ENCODE measurements around the gene KCNJ12. TPM values are rescaled to one million over a fixed set of nuclear protein-coding genes. Genes with fewer than 3 reads are reported as not detected.

KCNJ12 gene
- total RNA-seq, 1 experiment from 2014 or later = 2.3 TPM

DNA sequence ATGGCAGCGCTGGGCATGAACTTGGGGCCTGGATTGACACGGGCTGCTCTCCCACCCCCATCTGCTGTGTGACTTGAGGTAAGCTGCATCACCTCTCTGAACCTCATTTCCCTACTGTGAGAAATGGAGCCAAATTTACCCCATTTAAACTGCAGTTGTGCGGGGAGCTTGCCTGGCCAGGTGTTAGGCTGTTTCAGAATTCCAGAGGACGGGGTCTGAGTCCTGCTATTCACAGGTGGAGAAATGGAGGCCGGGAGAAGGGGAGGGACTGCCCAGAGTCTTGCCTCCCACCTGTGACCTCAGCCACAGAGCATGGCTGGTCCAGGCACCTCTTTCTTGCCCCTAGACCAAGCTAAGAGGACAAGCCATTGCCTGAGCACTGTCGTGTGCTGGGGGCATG, 12.8 kb downstream of the KCNJ12 start:
- no peak overlapping the region for H3K4me3 Mint-ChIP-seq
- no peaks in the 10 kb centered on the region for H3K9me3 Mint-ChIP-seq
- H3K27ac Mint-ChIP-seq = no peak overlapping the region
- TF ChIP-seq SOX15 (CRISPR knock-in tag; IDR thresholded peaks at IDR 0.05) = no peak
- TF ChIP-seq, protein P1, sequence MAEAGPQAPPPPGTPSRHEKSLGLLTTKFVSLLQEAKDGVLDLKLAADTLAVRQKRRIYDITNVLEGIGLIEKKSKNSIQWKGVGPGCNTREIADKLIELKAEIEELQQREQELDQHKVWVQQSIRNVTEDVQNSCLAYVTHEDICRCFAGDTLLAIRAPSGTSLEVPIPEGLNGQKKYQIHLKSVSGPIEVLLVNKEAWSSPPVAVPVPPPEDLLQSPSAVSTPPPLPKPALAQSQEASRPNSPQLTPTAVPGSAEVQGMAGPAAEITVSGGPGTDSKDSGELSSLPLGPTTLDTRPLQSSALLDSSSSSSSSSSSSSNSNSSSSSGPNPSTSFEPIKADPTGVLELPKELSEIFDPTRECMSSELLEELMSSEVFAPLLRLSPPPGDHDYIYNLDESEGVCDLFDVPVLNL (CRISPR knock-in tag; IDR thresholded peaks at IDR 0.05; ENCODE audit: borderline replicate concordance, low read depth) = no peak
- no peak for TF ChIP-seq SP1 (CRISPR knock-in tag; conservative IDR thresholded peaks at IDR 0.05)
- TF ChIP-seq, protein P2, sequence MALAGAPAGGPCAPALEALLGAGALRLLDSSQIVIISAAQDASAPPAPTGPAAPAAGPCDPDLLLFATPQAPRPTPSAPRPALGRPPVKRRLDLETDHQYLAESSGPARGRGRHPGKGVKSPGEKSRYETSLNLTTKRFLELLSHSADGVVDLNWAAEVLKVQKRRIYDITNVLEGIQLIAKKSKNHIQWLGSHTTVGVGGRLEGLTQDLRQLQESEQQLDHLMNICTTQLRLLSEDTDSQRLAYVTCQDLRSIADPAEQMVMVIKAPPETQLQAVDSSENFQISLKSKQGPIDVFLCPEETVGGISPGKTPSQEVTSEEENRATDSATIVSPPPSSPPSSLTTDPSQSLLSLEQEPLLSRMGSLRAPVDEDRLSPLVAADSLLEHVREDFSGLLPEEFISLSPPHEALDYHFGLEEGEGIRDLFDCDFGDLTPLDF (CRISPR knock-in tag; IDR thresholded peaks at IDR 0.05) = no peak
- TF ChIP-seq, protein P3, sequence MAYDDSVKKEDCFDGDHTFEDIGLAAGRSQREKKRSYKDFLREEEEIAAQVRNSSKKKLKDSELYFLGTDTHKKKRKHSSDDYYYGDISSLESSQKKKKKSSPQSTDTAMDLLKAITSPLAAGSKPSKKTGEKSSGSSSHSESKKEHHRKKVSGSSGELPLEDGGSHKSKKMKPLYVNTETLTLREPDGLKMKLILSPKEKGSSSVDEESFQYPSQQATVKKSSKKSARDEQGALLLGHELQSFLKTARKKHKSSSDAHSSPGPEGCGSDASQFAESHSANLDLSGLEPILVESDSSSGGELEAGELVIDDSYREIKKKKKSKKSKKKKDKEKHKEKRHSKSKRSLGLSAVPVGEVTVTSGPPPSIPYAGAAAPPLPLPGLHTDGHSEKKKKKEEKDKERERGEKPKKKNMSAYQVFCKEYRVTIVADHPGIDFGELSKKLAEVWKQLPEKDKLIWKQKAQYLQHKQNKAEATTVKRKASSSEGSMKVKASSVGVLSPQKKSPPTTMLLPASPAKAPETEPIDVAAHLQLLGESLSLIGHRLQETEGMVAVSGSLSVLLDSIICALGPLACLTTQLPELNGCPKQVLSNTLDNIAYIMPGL (CRISPR knock-in tag; IDR thresholded peaks at IDR 0.05) = no peak
- POLR2A ChIA-PET = interaction anchor here (0.6 to 1.4 kb wide), 2 partner anchors 14 to 30 kb away, joined by 3 read pairs; no protein-coding TSS in a partner anchor
- DNase-seq (ENCODE audit: low spot score) (no peak), ATAC-seq (no peak; the same call in 1 of the 2 replicates)
- H3K4me1 Mint-ChIP-seq = no peaks in the 10 kb centered on the region
- no peaks in the 10 kb centered on the region for H3K36me3 Mint-ChIP-seq
- CTCF ChIA-PET = interaction anchor here (0.7 to 1.1 kb wide), 2 partner anchors 10 to 122 kb away, joined by 3 to 4 read pairs; no protein-coding TSS in a partner anchor
- H3K27me3 Mint-ChIP-seq (ENCODE audit: low read depth) = no peaks in the 10 kb centered on the region

DNA sequence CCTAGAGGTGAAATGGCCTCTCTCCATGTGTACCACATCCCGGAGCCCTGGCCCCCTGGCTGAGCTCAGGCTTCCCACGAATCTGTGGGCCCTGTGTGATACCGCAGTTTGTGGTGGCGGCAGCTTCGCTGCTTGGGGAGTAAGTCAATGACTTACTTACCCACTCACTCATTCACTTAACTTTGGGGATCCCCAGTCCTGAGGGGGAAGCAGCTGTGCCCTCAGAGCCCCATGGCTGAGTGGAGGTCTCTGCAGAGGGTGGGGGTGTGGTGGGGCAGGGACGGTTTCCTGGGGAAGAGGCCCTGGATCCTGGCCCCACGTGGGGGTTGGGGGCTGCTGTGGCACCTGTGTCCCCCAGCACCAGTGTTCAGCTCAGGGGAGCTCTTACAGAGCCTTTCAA, 13.2 kb downstream of the KCNJ12 start:
- Mint-ChIP-seq H3K4me1 (no peaks in the 10 kb centered on the region), H3K4me3 (no peak overlapping the region), H3K9me3 (no peaks in the 10 kb centered on the region), H3K27ac (no peak overlapping the region), H3K36me3 (no peaks in the 10 kb centered on the region), H3K27me3 (ENCODE audit: low read depth) (no peaks in the 10 kb centered on the region)
- DNase-seq (ENCODE audit: low spot score) (no peak), ATAC-seq (no peak)
- CTCF ChIA-PET = interaction anchor here (0.7 to 1.1 kb wide), 2 partner anchors 10 to 122 kb away, joined by 3 to 4 read pairs; no protein-coding TSS in a partner anchor
- POLR2A ChIA-PET = interaction anchor here (0.6 to 1.4 kb wide), 2 partner anchors 14 to 31 kb away, joined by 3 read pairs; no protein-coding TSS in a partner anchor
- no peak for TF ChIP-seq SOX15 (CRISPR knock-in tag; IDR thresholded peaks at IDR 0.05)
- TF ChIP-seq SMAD4 (CRISPR knock-in tag; IDR thresholded peaks at IDR 0.05) = no peak
- TF ChIP-seq, protein P1 (CRISPR knock-in tag; IDR thresholded peaks at IDR 0.05; ENCODE audit: borderline replicate concordance, low read depth) = no peak
- no peak for TF ChIP-seq ZNF317 (CRISPR knock-in tag; IDR thresholded peaks at IDR 0.05; ENCODE audit: borderline replicate concordance, low read depth)
- TF ChIP-seq, protein P4, sequence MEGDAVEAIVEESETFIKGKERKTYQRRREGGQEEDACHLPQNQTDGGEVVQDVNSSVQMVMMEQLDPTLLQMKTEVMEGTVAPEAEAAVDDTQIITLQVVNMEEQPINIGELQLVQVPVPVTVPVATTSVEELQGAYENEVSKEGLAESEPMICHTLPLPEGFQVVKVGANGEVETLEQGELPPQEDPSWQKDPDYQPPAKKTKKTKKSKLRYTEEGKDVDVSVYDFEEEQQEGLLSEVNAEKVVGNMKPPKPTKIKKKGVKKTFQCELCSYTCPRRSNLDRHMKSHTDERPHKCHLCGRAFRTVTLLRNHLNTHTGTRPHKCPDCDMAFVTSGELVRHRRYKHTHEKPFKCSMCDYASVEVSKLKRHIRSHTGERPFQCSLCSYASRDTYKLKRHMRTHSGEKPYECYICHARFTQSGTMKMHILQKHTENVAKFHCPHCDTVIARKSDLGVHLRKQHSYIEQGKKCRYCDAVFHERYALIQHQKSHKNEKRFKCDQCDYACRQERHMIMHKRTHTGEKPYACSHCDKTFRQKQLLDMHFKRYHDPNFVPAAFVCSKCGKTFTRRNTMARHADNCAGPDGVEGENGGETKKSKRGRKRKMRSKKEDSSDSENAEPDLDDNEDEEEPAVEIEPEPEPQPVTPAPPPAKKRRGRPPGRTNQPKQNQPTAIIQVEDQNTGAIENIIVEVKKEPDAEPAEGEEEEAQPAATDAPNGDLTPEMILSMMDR (IDR thresholded peaks at IDR 0.05) = no peak
- TF ChIP-seq TP53 (CRISPR knock-in tag; IDR thresholded peaks at IDR 0.05) = no peak
- TF ChIP-seq, protein P5, sequence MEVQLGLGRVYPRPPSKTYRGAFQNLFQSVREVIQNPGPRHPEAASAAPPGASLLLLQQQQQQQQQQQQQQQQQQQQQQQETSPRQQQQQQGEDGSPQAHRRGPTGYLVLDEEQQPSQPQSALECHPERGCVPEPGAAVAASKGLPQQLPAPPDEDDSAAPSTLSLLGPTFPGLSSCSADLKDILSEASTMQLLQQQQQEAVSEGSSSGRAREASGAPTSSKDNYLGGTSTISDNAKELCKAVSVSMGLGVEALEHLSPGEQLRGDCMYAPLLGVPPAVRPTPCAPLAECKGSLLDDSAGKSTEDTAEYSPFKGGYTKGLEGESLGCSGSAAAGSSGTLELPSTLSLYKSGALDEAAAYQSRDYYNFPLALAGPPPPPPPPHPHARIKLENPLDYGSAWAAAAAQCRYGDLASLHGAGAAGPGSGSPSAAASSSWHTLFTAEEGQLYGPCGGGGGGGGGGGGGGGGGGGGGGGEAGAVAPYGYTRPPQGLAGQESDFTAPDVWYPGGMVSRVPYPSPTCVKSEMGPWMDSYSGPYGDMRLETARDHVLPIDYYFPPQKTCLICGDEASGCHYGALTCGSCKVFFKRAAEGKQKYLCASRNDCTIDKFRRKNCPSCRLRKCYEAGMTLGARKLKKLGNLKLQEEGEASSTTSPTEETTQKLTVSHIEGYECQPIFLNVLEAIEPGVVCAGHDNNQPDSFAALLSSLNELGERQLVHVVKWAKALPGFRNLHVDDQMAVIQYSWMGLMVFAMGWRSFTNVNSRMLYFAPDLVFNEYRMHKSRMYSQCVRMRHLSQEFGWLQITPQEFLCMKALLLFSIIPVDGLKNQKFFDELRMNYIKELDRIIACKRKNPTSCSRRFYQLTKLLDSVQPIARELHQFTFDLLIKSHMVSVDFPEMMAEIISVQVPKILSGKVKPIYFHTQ (CRISPR knock-in tag; IDR thresholded peaks at IDR 0.05) = no peak
- TF ChIP-seq NR3C1 (CRISPR knock-in tag; conservative IDR thresholded peaks at IDR 0.05; ENCODE audit: low read depth) = no peak
- TF ChIP-seq FOXP1 (CRISPR knock-in tag; IDR thresholded peaks at IDR 0.05; ENCODE audit: borderline replicate concordance) = no peak
- TF ChIP-seq HMGA2 (CRISPR knock-in tag; IDR thresholded peaks at IDR 0.05) = no peak
- TF ChIP-seq ETV6 (CRISPR knock-in tag; IDR thresholded peaks at IDR 0.05) = no peak
- TF ChIP-seq, protein P6, sequence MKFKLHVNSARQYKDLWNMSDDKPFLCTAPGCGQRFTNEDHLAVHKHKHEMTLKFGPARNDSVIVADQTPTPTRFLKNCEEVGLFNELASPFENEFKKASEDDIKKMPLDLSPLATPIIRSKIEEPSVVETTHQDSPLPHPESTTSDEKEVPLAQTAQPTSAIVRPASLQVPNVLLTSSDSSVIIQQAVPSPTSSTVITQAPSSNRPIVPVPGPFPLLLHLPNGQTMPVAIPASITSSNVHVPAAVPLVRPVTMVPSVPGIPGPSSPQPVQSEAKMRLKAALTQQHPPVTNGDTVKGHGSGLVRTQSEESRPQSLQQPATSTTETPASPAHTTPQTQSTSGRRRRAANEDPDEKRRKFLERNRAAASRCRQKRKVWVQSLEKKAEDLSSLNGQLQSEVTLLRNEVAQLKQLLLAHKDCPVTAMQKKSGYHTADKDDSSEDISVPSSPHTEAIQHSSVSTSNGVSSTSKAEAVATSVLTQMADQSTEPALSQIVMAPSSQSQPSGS (CRISPR knock-in tag; IDR thresholded peaks at IDR 0.05; ENCODE audit: borderline replicate concordance, low read depth) = no peak
- TF ChIP-seq, protein P7, sequence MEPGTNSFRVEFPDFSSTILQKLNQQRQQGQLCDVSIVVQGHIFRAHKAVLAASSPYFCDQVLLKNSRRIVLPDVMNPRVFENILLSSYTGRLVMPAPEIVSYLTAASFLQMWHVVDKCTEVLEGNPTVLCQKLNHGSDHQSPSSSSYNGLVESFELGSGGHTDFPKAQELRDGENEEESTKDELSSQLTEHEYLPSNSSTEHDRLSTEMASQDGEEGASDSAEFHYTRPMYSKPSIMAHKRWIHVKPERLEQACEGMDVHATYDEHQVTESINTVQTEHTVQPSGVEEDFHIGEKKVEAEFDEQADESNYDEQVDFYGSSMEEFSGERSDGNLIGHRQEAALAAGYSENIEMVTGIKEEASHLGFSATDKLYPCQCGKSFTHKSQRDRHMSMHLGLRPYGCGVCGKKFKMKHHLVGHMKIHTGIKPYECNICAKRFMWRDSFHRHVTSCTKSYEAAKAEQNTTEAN (CRISPR knock-in tag; IDR thresholded peaks at IDR 0.05) = no peak
- TF ChIP-seq, protein P8, sequence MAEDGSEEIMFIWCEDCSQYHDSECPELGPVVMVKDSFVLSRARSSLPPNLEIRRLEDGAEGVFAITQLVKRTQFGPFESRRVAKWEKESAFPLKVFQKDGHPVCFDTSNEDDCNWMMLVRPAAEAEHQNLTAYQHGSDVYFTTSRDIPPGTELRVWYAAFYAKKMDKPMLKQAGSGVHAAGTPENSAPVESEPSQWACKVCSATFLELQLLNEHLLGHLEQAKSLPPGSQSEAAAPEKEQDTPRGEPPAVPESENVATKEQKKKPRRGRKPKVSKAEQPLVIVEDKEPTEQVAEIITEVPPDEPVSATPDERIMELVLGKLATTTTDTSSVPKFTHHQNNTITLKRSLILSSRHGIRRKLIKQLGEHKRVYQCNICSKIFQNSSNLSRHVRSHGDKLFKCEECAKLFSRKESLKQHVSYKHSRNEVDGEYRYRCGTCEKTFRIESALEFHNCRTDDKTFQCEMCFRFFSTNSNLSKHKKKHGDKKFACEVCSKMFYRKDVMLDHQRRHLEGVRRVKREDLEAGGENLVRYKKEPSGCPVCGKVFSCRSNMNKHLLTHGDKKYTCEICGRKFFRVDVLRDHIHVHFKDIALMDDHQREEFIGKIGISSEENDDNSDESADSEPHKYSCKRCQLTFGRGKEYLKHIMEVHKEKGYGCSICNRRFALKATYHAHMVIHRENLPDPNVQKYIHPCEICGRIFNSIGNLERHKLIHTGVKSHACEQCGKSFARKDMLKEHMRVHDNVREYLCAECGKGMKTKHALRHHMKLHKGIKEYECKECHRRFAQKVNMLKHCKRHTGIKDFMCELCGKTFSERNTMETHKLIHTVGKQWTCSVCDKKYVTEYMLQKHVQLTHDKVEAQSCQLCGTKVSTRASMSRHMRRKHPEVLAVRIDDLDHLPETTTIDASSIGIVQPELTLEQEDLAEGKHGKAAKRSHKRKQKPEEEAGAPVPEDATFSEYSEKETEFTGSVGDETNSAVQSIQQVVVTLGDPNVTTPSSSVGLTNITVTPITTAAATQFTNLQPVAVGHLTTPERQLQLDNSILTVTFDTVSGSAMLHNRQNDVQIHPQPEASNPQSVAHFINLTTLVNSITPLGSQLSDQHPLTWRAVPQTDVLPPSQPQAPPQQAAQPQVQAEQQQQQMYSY (CRISPR knock-in tag; IDR thresholded peaks at IDR 0.05) = no peak
